ENCODE results near the gene BTBD9.

DNA sequence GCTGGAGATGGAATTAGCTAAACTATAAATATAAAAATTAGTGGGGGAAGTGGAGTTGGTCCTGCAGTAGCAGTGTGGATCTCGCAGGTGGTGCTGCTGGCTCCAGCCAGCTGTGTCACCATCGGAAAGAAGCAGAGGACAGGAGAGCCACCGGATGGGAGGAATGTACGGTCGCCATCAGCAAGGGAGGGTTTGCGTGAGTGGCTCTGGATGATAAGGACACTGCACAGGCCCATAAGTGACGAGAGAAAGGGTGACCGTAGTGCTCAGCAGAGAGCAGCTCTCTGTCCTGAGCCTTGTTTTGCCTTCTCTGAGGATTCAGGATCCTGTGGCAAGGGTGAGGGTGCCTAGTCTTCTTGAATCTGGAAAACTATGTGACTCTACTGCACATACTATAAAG, 441.5 kb downstream of the BTBD9 start:
- TF ChIP-seq, protein P1, sequence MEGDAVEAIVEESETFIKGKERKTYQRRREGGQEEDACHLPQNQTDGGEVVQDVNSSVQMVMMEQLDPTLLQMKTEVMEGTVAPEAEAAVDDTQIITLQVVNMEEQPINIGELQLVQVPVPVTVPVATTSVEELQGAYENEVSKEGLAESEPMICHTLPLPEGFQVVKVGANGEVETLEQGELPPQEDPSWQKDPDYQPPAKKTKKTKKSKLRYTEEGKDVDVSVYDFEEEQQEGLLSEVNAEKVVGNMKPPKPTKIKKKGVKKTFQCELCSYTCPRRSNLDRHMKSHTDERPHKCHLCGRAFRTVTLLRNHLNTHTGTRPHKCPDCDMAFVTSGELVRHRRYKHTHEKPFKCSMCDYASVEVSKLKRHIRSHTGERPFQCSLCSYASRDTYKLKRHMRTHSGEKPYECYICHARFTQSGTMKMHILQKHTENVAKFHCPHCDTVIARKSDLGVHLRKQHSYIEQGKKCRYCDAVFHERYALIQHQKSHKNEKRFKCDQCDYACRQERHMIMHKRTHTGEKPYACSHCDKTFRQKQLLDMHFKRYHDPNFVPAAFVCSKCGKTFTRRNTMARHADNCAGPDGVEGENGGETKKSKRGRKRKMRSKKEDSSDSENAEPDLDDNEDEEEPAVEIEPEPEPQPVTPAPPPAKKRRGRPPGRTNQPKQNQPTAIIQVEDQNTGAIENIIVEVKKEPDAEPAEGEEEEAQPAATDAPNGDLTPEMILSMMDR (IDR thresholded peaks at IDR 0.05) = no peak
- TF ChIP-seq POLR2A (IDR thresholded peaks at IDR 0.05) = no peak
